Right cardiac atrium (tissue), 5 donors: ENCODE results near the gene ZNF276. TPM values are rescaled to one million over a fixed set of nuclear protein-coding genes. Genes with fewer than 3 reads are reported as not detected.

Experiments used
- ATAC-seq, 2 donors: fragments of 200-7000 bp; cut with Tn5 transposase; one replicate each; pipeline versions ENCODE4 v1.8.0 to v1.9.1; 2020; ENCODE audit warnings: moderate library complexity in 2 of 2, mild to moderate bottlenecking in 1 of 2
- DNase-seq, 3 donors: peaks; one replicate each; pipeline ENCODE4 v3.0.0-alpha.2; 2020
- H3K27ac ChIP-seq: one replicate; pipeline ENCODE4 v1.5.1; 2013; ENCODE audit warnings: mild to moderate bottlenecking, low read length, control low read depth, moderate library complexity
- H3K27me3 ChIP-seq: one replicate; pipeline ENCODE4 v1.6.1; 2013; ENCODE audit not compliant: control insufficient read depth, insufficient read depth
- H3K4me1 ChIP-seq: one replicate; pipeline ENCODE4 v1.6.1; 2013; ENCODE audit warnings: low read length; ENCODE audit not compliant: control insufficient read depth, insufficient read depth
- H3K4me3 ChIP-seq: one replicate; pipeline ENCODE4 v1.5.1; 2013; ENCODE audit warnings: low read length, control low read depth
- H3K9me3 ChIP-seq: one replicate; pipeline ENCODE4 v1.6.1; 2013; ENCODE audit warnings: low read length; ENCODE audit not compliant: control insufficient read depth
- WGBS: extraction: QIAGEN DNeasy Blood & Tissue Kit; methylation state at CpG from one replicate; pipeline ENCODE4 v1.1.7; 2013; 5-methylcytosine and 5-hydroxymethylcytosine counted together
- intact Hi-C, 4 donors: fragments of 100-400 bp; cut with DNase I; formaldehyde crosslinking; loops; one replicate each; pipeline versions ENCODE4 v1.11.0 to v1.14.0; 2022 to 2023
- polyA plus RNA-seq: library from polyadenylated mRNA; stranded (reverse); fragments of 200-250 nt; gene quantifications from one replicate; pipeline ENCODE4 v1.2.3, GENCODE V29; 2013
- total RNA-seq, 4 donors: library from RNA; stranded (reverse); fragmentation: NEBNext Ultra II Directional; extraction: Animal tissue kit (Norgen Biotek cat#: 25700); gene quantifications; one replicate each; pipeline ENCODE4 v1.2.1, GENCODE V29; 2021
- donor health status: healthy with polysubstance abuse.
- donor health status: DM: no; HTN: yes; CAD: no.
- donor health status: DM: no; HTN: no; CAD: no.
- donor health status: DM: no; HTN: yes; CAD: no; lungs with severe emphysema.
- donor health status: DM: yes; HTN: yes; CAD: no.

Gene ZNF276
- total and polyA plus RNA-seq, 5 donors: 12.1 to 16.2 (median 14.8) TPM

GRCh38 chr16:89729863-89730593 is 8.7 kb downstream of the ZNF276 start:
- no peak overlapping the region for H3K4me3 ChIP-seq
- WGBS: 55% methylated on average over 14 of the region's 14 CpGs
- no peak overlapping the region for H3K27ac ChIP-seq
- H3K27me3 ChIP-seq: no peaks in the 10 kb centered on the region
- DNase-seq (no peak), ATAC-seq (no peak)
- no peaks in the 10 kb centered on the region for H3K4me1 ChIP-seq
- intact Hi-C loops: no loop called here
- no peaks in the 10 kb centered on the region for H3K9me3 ChIP-seq

GRCh38 chr16:89730610-89731234 is 9.4 kb downstream of the ZNF276 start:
- Histone ChIP-seq H3K9me3 (no peaks in the 10 kb centered on the region), H3K27ac (no peak overlapping the region), H3K4me3 (no peak overlapping the region), H3K4me1 (no peaks in the 10 kb centered on the region), H3K27me3 (no peaks in the 10 kb centered on the region)
- ATAC-seq: no peak
- intact Hi-C loops: no loop called here
- no peak for DNase-seq
- WGBS: 75% methylated on average over 22 of the region's 22 CpGs

GRCh38 chr16:89732142-89732917 is 11.0 kb downstream of the ZNF276 start:
- intact Hi-C loops: no loop called here
- WGBS: 88% methylated on average over 24 of the region's 24 CpGs
- no peaks in the 10 kb centered on the region for H3K27me3 ChIP-seq
- ATAC-seq: no peak
- H3K4me3 ChIP-seq: no peak overlapping the region
- no peaks in the 10 kb centered on the region for H3K4me1 ChIP-seq
- H3K27ac ChIP-seq: no peak overlapping the region
- H3K9me3 ChIP-seq: no peaks in the 10 kb centered on the region
- no peak for DNase-seq

- H3K27me3 ChIP-seq: no peaks in the 10 kb centered on the region
- no peaks in the 10 kb centered on the region for H3K9me3 ChIP-seq
- DNase-seq (no peak), ATAC-seq (no peak)
- no peak overlapping the region for H3K27ac ChIP-seq
- intact Hi-C loops: no loop called here
- H3K4me1 ChIP-seq: no peaks in the 10 kb centered on the region
- H3K4me3 ChIP-seq: no peak overlapping the region
- 96% methylated on average over 9 of the region's 9 CpGs for WGBS
Measured at GRCh38 chr16:89732918-89733242, 11.5 kb downstream of the ZNF276 start.

GRCh38 chr16:89733322-89733721 is 12.0 kb downstream of the ZNF276 start:
- H3K27me3 ChIP-seq: no peaks in the 10 kb centered on the region
- H3K27ac ChIP-seq: no peak overlapping the region
- DNase-seq (no peak), ATAC-seq (no peak)
- 89% methylated on average over 17 of the region's 17 CpGs for WGBS
- H3K9me3 ChIP-seq: no peaks in the 10 kb centered on the region
- no peaks in the 10 kb centered on the region for H3K4me1 ChIP-seq
- H3K4me3 ChIP-seq: no peak overlapping the region
- intact Hi-C loops: no loop called here

GRCh38 chr16:89733792-89734191 is 12.5 kb downstream of the ZNF276 start:
- intact Hi-C loops: no loop called here
- no peaks in the 10 kb centered on the region for H3K27me3 ChIP-seq
- DNase-seq (no peak), ATAC-seq (no peak)
- no peaks in the 10 kb centered on the region for H3K9me3 ChIP-seq
- 91% methylated on average over 21 of the region's 21 CpGs for WGBS
- H3K4me3 ChIP-seq: no peak overlapping the region
- no peaks in the 10 kb centered on the region for H3K4me1 ChIP-seq
- H3K27ac ChIP-seq: no peak overlapping the region

GRCh38 chr16:89736554-89736953 is 15.2 kb downstream of the ZNF276 start:
- DNase-seq (no peak), ATAC-seq (no peak)
- no peak overlapping the region for H3K4me3 ChIP-seq
- intact Hi-C loops: no loop called here
- H3K27ac ChIP-seq: no peak overlapping the region
- WGBS: 96% methylated on average over 3 of the region's 3 CpGs
- no peaks in the 10 kb centered on the region for H3K27me3 ChIP-seq
- H3K4me1 ChIP-seq: no peaks in the 10 kb centered on the region
- no peaks in the 10 kb centered on the region for H3K9me3 ChIP-seq

- intact Hi-C loops: no loop called here
- Histone ChIP-seq H3K4me3 (no peak overlapping the region), H3K27ac (no peak overlapping the region), H3K4me1 (no peaks in the 10 kb centered on the region), H3K9me3 (no peaks in the 10 kb centered on the region), H3K27me3 (no peaks in the 10 kb centered on the region)
- DNase-seq (peak in 1 of 3 donors; percentile 45), ATAC-seq (peak in 1 of 2 donors; percentile 5)
- 90% methylated on average over 20 of the region's 20 CpGs for WGBS
Measured at GRCh38 chr16:89737341-89738071, 16.2 kb downstream of the ZNF276 start.

- DNase-seq: peak in 1 of 3 donors; percentile 56
- H3K4me1 ChIP-seq: no peaks in the 10 kb centered on the region
- peak in 1 of 2 donors; percentile 7 for ATAC-seq
- no peaks in the 10 kb centered on the region for H3K9me3 ChIP-seq
- WGBS: 92% methylated on average over 14 of the region's 14 CpGs
- no peak overlapping the region for H3K4me3 ChIP-seq
- no peak overlapping the region for H3K27ac ChIP-seq
- intact Hi-C loops: no loop called here
- no peaks in the 10 kb centered on the region for H3K27me3 ChIP-seq
Measured at GRCh38 chr16:89738072-89738377, 16.7 kb downstream of the ZNF276 start.

GRCh38 chr16:89738538-89739317 is 17.4 kb downstream of the ZNF276 start:
- DNase-seq (peak in 1 of 3 donors; percentile 22), ATAC-seq (peak in 1 of 2 donors; percentile 8)
- no peaks in the 10 kb centered on the region for H3K9me3 ChIP-seq
- 79% methylated on average over 20 of the region's 20 CpGs for WGBS
- H3K27me3 ChIP-seq: no peaks in the 10 kb centered on the region
- H3K4me1 ChIP-seq: no peaks in the 10 kb centered on the region
- no peak overlapping the region for H3K4me3 ChIP-seq
- H3K27ac ChIP-seq: no peak overlapping the region
- intact Hi-C loops: no loop called here
